ENCODE measurements around the gene FZD10. TPM values are rescaled to one million over a fixed set of nuclear protein-coding genes. Genes with fewer than 3 reads are reported as not detected.

The FZD10 gene
- total RNA-seq, 1 donor from 2014 or later, result 5.1 TPM

GRCh38 chr12:130184404-130185090 is 22.3 kb downstream of the FZD10 start:
- Histone ChIP-seq H3K4me3 (ENCODE audit: low read depth, low read length) (no peak overlapping the region), H3K36me3 (ENCODE audit: control insufficient read depth, insufficient read depth, low read length) (no peaks in the 10 kb centered on the region), H3K27me3 (ENCODE audit: control insufficient read depth, insufficient read depth, low read length) (no peaks in the 10 kb centered on the region)
- TF ChIP-seq CTCF (IDR thresholded peaks at IDR 0.05; ENCODE audit: insufficient read depth, low read length, poor library complexity, severe bottlenecking), result no peak
- no peak for DNase-seq (ENCODE audit: low read depth)

GRCh38 chr12:130185455-130186391 is 23.5 kb downstream of the FZD10 start:
- no peak overlapping the region for H3K4me3 ChIP-seq (ENCODE audit: low read depth, low read length)
- DNase-seq (ENCODE audit: low read depth), result no peak
- H3K27me3 ChIP-seq (ENCODE audit: control insufficient read depth, insufficient read depth, low read length), result no peaks in the 10 kb centered on the region
- no peaks in the 10 kb centered on the region for H3K36me3 ChIP-seq (ENCODE audit: control insufficient read depth, insufficient read depth, low read length)
- no peak for TF ChIP-seq CTCF (IDR thresholded peaks at IDR 0.05; ENCODE audit: insufficient read depth, low read length, poor library complexity, severe bottlenecking)

- no peaks in the 10 kb centered on the region for H3K36me3 ChIP-seq (ENCODE audit: control insufficient read depth, insufficient read depth, low read length)
- peak; percentile 82 for DNase-seq (ENCODE audit: low read depth)
- no peaks in the 10 kb centered on the region for H3K27me3 ChIP-seq (ENCODE audit: control insufficient read depth, insufficient read depth, low read length)
- no peak for TF ChIP-seq CTCF (IDR thresholded peaks at IDR 0.05; ENCODE audit: insufficient read depth, low read length, poor library complexity, severe bottlenecking)
- no peak overlapping the region for H3K4me3 ChIP-seq (ENCODE audit: low read depth, low read length)
These were observed 24.5 kb downstream of the FZD10 start for GRCh38 chr12:130186651-130187268.

- no peaks in the 10 kb centered on the region for H3K36me3 ChIP-seq (ENCODE audit: control insufficient read depth, insufficient read depth, low read length)
- no peak for DNase-seq (ENCODE audit: low read depth)
- peaks cover 2% of the 10 kb centered on the region for H3K27me3 ChIP-seq (ENCODE audit: control insufficient read depth, insufficient read depth, low read length)
- H3K4me3 ChIP-seq (ENCODE audit: low read depth, low read length), result no peak overlapping the region
- TF ChIP-seq CTCF (IDR thresholded peaks at IDR 0.05; ENCODE audit: insufficient read depth, low read length, poor library complexity, severe bottlenecking), result peak; percentile 65
These were observed 30.5 kb downstream of the FZD10 start for GRCh38 chr12:130192642-130193345.

- no peak for DNase-seq (ENCODE audit: low read depth)
- H3K27me3 ChIP-seq (ENCODE audit: control insufficient read depth, insufficient read depth, low read length), result peaks cover 2% of the 10 kb centered on the region
- TF ChIP-seq CTCF (IDR thresholded peaks at IDR 0.05; ENCODE audit: insufficient read depth, low read length, poor library complexity, severe bottlenecking), result no peak
- no peaks in the 10 kb centered on the region for H3K36me3 ChIP-seq (ENCODE audit: control insufficient read depth, insufficient read depth, low read length)
- H3K4me3 ChIP-seq (ENCODE audit: low read depth, low read length), result no peak overlapping the region
These were observed 31.9 kb downstream of the FZD10 start for GRCh38 chr12:130194154-130194553.
